ENCODE results near the gene P4HA1.
"Not testable (repeated sequence)": the region's sequence is repeated elsewhere in the genome, so short reads cannot be mapped to it uniquely, and the experiment has no call there.

P4HA1 gene

DNA sequence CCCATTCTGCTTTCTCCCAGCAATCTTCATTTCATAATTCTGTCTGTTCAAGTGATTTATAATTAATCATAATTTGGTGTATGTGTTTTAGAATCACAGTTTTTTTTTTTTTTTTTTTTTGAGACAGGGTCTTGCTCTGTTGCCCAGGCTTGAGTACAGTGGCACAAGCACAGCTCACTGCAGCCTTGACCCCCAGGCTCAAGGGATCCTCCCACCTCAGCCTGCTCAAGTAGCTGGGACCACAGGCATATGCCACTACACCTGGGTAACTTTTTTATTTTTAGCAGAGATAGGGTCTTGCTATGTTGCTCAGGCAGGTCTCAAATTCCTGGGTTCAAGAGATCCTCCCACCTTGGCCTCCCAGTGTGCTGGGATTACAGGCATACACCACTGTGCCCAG is 92.8 kb downstream of the P4HA1 start:
- no peaks in the 10 kb centered on the region for H3K4me1 ChIP-seq (ENCODE audit: control insufficient read depth in 1 of 2, insufficient read depth in 2 of 2, low read length in 2 of 2)
- no peaks in the 10 kb centered on the region for H3K27me3 ChIP-seq (ENCODE audit: low read depth, low read length)
- H3K27ac ChIP-seq (ENCODE audit: low read length), result no peak overlapping the region
- H3K9me3 ChIP-seq (ENCODE audit: control insufficient read depth in 1 of 2, low read length in 2 of 2), result no peaks in the 10 kb centered on the region
- H3K4me3 ChIP-seq (ENCODE audit: low read depth in 1 of 2, low read length in 2 of 2), result no peak overlapping the region
- H3K36me3 ChIP-seq (ENCODE audit: control insufficient read depth in 1 of 2, insufficient read depth in 2 of 2, low read length in 2 of 2), result peaks cover 0 to 33% of the 10 kb centered on the region in 2 donors

DNA sequence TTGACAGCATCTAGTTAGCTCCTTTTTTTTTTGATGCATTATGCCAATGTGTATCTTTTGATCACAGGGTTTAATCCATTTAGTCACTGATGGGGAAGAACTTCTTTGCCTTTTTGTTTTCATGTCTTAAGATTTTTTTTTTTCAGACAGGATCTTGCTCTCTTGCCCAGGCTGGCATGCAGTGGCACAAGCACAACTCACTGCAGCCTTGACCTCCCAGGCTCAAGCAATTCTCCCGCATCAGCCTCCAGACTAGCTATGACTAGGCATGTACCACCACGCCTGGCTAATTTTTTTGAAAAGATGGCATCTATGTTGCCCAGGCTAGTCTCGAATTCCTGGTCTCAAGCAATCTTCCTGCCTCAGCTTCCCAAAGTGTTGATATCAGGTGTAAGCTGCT is 95.7 kb downstream of the P4HA1 start:
- Histone ChIP-seq H3K36me3 (ENCODE audit: control insufficient read depth in 1 of 2, insufficient read depth in 2 of 2, low read length in 2 of 2) (peaks cover 0 to 16% of the 10 kb centered on the region in 2 donors), H3K9me3 (ENCODE audit: control insufficient read depth in 1 of 2, low read length in 2 of 2) (no peaks in the 10 kb centered on the region), H3K4me3 (ENCODE audit: low read depth in 1 of 2, low read length in 2 of 2) (no peak overlapping the region), H3K27ac (ENCODE audit: low read length) (no peak overlapping the region), H3K27me3 (ENCODE audit: low read depth, low read length) (no peaks in the 10 kb centered on the region), H3K4me1 (ENCODE audit: control insufficient read depth in 1 of 2, insufficient read depth in 2 of 2, low read length in 2 of 2) (no peaks in the 10 kb centered on the region)

DNA sequence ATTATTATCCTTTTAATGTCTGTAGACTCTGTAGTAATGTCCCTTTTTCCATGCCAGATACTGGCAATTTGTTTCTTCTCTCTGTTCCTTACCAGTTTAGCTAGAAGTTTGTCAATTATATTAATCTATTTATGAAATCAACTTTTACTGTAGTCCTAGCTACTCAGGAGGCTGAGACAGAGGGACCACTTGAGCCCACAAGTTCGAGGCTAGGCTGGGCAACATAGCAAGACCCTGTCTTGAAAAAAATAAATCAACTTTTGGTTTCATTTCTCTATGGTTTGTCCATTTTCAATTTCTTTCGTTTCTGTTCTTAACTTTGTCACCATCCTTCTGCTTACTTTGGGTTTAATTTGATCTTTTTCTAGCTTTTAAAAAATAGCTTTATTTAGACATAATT is 99.6 kb downstream of the P4HA1 start:
- H3K4me1 ChIP-seq (ENCODE audit: control insufficient read depth in 1 of 2, insufficient read depth in 2 of 2, low read length in 2 of 2), result no peaks in the 10 kb centered on the region
- H3K9me3 ChIP-seq (ENCODE audit: control insufficient read depth in 1 of 2, low read length in 2 of 2), result no peaks in the 10 kb centered on the region
- H3K27ac ChIP-seq (ENCODE audit: low read length), result no peak overlapping the region
- H3K4me3 ChIP-seq (ENCODE audit: low read depth in 1 of 2, low read length in 2 of 2), result no peak overlapping the region
- H3K36me3 ChIP-seq (ENCODE audit: control insufficient read depth in 1 of 2, insufficient read depth in 2 of 2, low read length in 2 of 2), result no peaks in the 10 kb centered on the region
- H3K27me3 ChIP-seq (ENCODE audit: low read depth, low read length), result no peaks in the 10 kb centered on the region

DNA sequence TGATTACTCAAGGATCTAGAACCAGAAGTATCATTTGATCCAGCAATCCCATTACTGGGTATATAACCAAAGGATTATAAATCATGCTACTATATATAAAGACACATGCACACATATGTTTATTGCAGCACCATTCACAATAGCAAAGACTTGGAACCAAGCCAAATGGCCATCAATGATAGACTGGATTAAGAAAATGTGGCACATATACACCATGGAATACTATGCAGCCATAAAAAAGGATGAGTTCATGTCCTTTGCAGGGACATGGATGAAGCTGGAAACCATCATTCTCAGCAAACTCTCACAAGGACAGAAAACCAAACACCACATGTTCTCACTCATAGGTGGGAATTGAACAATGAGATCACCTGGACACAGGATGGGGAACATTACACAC is 101.2 kb downstream of the P4HA1 start:
- H3K4me1 ChIP-seq (ENCODE audit: control insufficient read depth in 1 of 2, insufficient read depth in 2 of 2, low read length in 2 of 2); H3K27me3 ChIP-seq (ENCODE audit: low read depth, low read length); H3K36me3 ChIP-seq (ENCODE audit: control insufficient read depth in 1 of 2, insufficient read depth in 2 of 2, low read length in 2 of 2); H3K4me3 ChIP-seq (ENCODE audit: low read depth in 1 of 2, low read length in 2 of 2); H3K9me3 ChIP-seq (ENCODE audit: control insufficient read depth in 1 of 2, low read length in 2 of 2); H3K27ac ChIP-seq (ENCODE audit: low read length): not testable (repeated sequence)

DNA sequence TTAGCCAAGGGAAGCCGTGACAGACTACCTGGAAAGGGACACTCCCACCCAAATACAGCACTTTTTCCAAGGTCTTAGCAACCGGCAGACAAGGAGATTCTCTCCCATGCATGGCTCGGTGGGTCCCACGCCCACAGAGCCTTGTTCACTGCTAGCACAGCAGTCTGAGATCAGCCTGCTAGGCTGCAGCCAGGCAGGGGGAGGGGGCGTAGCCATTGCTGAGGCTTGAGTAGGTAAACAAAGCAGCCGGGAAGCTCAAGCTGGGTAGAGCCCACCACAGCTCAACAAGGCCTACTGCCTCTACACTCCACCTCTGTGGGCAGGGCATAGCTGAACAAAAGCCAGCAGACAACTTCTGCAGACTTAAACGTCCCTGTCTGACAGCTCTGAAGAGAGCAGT is 106.9 kb downstream of the P4HA1 start:
- not testable (repeated sequence) for H3K4me3 ChIP-seq (ENCODE audit: low read depth in 1 of 2, low read length in 2 of 2); H3K27ac ChIP-seq (ENCODE audit: low read length); H3K4me1 ChIP-seq (ENCODE audit: control insufficient read depth in 1 of 2, insufficient read depth in 2 of 2, low read length in 2 of 2); H3K36me3 ChIP-seq (ENCODE audit: control insufficient read depth in 1 of 2, insufficient read depth in 2 of 2, low read length in 2 of 2); H3K27me3 ChIP-seq (ENCODE audit: low read depth, low read length); H3K9me3 ChIP-seq (ENCODE audit: control insufficient read depth in 1 of 2, low read length in 2 of 2)

DNA sequence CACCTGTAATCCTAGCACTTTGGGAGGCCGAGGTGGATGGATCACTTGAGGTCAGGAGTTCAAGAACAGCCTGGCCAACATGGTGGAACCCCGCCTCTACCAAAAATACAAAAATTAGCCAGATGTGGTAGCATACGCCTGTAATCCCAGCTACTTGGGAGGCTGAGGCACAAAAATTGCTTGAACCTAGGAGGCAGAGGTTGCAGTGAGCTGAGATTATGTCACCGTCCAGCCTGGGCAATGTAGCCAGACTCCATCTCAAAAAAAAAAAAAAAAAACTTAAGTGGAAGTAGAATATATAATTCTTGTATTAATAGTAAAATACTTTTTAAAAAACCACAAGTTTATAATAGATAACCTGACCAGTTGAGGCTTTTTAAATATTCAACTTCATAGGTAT is 112.0 kb downstream of the P4HA1 start:
- H3K36me3 ChIP-seq (ENCODE audit: control insufficient read depth in 1 of 2, insufficient read depth in 2 of 2, low read length in 2 of 2); H3K27me3 ChIP-seq (ENCODE audit: low read depth, low read length); H3K4me3 ChIP-seq (ENCODE audit: low read depth in 1 of 2, low read length in 2 of 2); H3K9me3 ChIP-seq (ENCODE audit: control insufficient read depth in 1 of 2, low read length in 2 of 2); H3K27ac ChIP-seq (ENCODE audit: low read length); H3K4me1 ChIP-seq (ENCODE audit: control insufficient read depth in 1 of 2, insufficient read depth in 2 of 2, low read length in 2 of 2): not testable (repeated sequence)

DNA sequence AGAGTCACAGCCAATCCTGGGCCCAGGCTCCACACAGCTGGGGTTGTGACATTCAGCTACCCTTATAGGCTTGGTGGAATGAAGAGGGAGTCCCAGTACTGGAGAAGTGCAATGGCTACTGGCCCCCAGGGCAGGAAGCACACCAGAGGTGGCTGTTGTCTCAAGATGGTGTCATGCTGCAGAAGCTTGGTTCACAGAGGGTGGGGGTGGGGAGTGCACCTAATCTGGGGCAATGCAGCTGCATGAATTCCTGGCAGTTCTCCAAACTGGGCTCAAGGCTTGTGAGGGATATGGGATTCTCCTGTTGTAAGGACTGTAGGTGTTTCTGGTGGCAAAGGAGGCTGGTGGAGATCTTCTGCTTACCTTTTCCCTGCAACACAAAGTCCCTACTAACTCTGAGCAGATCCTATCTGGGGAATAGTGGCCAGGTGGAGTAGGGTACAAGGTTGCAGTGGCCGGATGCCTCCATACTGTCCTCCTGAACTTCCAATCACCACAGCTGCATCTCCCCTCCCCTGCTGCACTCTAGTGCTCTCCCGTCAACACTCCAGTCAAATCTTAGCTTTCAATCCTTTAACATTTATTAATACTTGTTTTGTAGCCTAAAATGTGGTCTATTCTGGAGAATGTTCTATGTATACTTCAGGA is 114.7 kb downstream of the P4HA1 start:
- H3K9me3 ChIP-seq (ENCODE audit: control insufficient read depth in 1 of 2, low read length in 2 of 2), result peaks cover 6 to 14% of the 10 kb centered on the region in 2 donors
- H3K27me3 ChIP-seq (ENCODE audit: low read depth, low read length), result no peaks in the 10 kb centered on the region
- no peaks in the 10 kb centered on the region for H3K36me3 ChIP-seq (ENCODE audit: control insufficient read depth in 1 of 2, insufficient read depth in 2 of 2, low read length in 2 of 2)
- no peak overlapping the region for H3K27ac ChIP-seq (ENCODE audit: low read length)
- no peak overlapping the region for H3K4me3 ChIP-seq (ENCODE audit: low read depth in 1 of 2, low read length in 2 of 2)
- no peaks in the 10 kb centered on the region for H3K4me1 ChIP-seq (ENCODE audit: control insufficient read depth in 1 of 2, insufficient read depth in 2 of 2, low read length in 2 of 2)

DNA sequence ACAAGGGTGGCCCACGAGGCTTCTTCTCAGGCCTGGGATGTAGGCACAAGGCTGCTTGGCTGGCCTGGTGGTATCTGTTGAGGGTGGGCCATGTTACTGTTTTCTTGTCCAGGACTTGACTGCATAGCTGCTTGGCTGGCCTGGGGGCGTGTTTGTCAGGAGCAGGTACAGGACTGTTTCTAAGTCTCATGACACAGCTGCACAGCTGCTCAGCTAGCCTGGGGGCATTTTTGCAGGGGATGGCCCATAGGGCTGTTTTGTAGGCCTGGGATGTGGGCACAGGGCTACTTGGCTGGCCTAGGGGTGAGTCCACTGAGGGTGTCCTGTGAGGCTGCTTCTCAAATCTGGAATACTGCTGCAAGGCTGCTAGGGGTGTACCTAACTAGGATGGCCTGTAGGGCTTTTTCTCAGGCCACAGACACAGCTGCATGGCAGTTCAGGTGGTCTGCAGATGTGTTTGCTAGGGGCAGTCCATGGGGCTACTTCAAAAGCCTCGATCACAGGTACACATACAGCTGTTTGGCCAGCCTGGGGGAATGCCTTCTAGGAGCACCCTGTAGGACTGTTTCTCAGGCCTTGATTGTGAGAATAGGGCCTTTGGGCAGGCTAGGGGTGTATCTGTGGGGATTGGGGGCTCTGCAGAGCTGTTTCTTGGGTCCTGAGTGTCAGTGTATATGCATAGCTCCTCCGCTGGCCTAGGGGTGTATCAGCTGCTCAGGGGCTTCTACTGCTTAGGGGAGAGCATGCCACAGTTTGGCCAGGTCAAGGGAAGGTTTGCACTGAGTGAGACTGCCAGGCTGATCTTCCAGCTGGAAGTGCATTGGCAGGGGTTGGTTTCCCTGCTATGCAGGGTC is 115.4 kb downstream of the P4HA1 start:
- Histone ChIP-seq H3K27ac (ENCODE audit: low read length) (no peak overlapping the region), H3K9me3 (ENCODE audit: control insufficient read depth in 1 of 2, low read length in 2 of 2) (peaks cover 6 to 14% of the 10 kb centered on the region in 2 donors), H3K4me3 (ENCODE audit: low read depth in 1 of 2, low read length in 2 of 2) (no peak overlapping the region), H3K36me3 (ENCODE audit: control insufficient read depth in 1 of 2, insufficient read depth in 2 of 2, low read length in 2 of 2) (no peaks in the 10 kb centered on the region), H3K4me1 (ENCODE audit: control insufficient read depth in 1 of 2, insufficient read depth in 2 of 2, low read length in 2 of 2) (no peaks in the 10 kb centered on the region), H3K27me3 (ENCODE audit: low read depth, low read length) (no peaks in the 10 kb centered on the region)

DNA sequence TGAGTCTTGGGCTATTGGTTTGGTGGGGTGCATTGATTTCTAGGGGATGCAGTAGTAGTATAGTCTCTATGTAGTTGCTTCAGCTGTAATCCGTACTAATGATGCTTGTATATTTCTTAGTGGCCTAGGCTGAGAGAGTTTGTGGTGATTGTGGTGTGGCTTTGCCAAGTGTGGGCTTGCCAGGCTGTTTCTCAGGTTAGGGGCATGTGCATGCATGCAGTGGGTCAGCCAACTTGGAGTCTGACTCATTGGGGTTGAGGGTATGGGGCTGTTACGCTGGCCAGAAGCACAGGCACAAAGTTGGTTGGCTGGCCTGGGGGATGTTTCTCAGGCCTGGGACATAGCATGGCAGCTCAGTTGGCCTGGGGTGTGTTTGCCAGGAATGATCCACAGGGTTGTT is 116.3 kb downstream of the P4HA1 start:
- Histone ChIP-seq H3K4me3 (ENCODE audit: low read depth in 1 of 2, low read length in 2 of 2) (no peak overlapping the region), H3K9me3 (ENCODE audit: control insufficient read depth in 1 of 2, low read length in 2 of 2) (peaks cover 6 to 21% of the 10 kb centered on the region in 2 donors)

DNA sequence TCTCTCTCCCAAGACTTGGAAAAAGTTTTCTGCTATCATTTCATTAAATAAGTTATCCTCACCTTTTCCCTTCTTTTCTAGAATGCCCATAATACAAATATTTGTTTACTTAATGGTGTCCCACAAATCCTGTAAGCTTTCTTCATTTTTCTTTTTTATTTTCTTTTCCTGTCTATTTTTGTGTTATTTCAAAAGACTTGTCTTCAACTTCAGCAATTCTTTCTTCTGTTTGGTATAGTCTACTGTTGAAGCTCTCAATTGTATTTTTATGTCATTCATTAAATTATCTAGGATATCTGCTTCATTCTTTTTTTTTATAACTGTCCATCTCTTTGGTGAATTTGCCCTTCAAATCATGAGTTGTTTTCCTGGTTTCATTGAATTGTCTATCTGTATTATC is 117.0 kb downstream of the P4HA1 start:
- Histone ChIP-seq H3K36me3 (ENCODE audit: control insufficient read depth in 1 of 2, insufficient read depth in 2 of 2, low read length in 2 of 2) (no peaks in the 10 kb centered on the region), H3K27me3 (ENCODE audit: low read depth, low read length) (no peaks in the 10 kb centered on the region), H3K4me1 (ENCODE audit: control insufficient read depth in 1 of 2, insufficient read depth in 2 of 2, low read length in 2 of 2) (no peaks in the 10 kb centered on the region), H3K27ac (ENCODE audit: low read length) (no peak overlapping the region), H3K9me3 (ENCODE audit: control insufficient read depth in 1 of 2, low read length in 2 of 2) (peaks cover 6 to 23% of the 10 kb centered on the region in 2 donors), H3K4me3 (ENCODE audit: low read depth in 1 of 2, low read length in 2 of 2) (no peak overlapping the region)

More for the DNA sequence above, 116.3 kb downstream of the P4HA1 start:
- Histone ChIP-seq H3K27me3 (ENCODE audit: low read depth, low read length) (no peaks in the 10 kb centered on the region), H3K27ac (ENCODE audit: low read length) (no peak overlapping the region), H3K36me3 (ENCODE audit: control insufficient read depth in 1 of 2, insufficient read depth in 2 of 2, low read length in 2 of 2) (no peaks in the 10 kb centered on the region), H3K4me1 (ENCODE audit: control insufficient read depth in 1 of 2, insufficient read depth in 2 of 2, low read length in 2 of 2) (no peaks in the 10 kb centered on the region)

DNA sequence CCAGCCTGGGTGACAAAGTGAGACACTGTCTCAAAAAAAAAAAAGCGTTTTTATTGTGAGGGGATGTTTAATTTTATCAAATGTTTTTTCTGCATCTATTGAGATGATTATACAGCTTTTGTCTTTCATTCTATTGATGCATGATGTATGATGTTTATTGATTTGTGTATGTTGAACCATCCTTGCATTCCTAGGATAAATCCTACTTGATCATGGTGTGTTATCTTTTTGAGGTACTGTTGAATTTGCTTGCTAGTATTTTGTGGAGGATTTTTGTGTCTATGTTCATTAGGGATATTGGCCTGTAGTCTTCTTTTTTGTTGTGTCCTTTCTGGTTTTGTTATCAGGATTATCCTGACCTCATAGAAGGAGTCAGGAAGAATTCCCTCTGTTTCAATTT is 119.8 kb downstream of the P4HA1 start:
- Histone ChIP-seq H3K4me3 (ENCODE audit: low read depth in 1 of 2, low read length in 2 of 2) (no peak overlapping the region), H3K4me1 (ENCODE audit: control insufficient read depth in 1 of 2, insufficient read depth in 2 of 2, low read length in 2 of 2) (no peaks in the 10 kb centered on the region), H3K27me3 (ENCODE audit: low read depth, low read length) (no peaks in the 10 kb centered on the region), H3K9me3 (ENCODE audit: control insufficient read depth in 1 of 2, low read length in 2 of 2) (peaks cover 6 to 18% of the 10 kb centered on the region in 2 donors), H3K36me3 (ENCODE audit: control insufficient read depth in 1 of 2, insufficient read depth in 2 of 2, low read length in 2 of 2) (no peaks in the 10 kb centered on the region), H3K27ac (ENCODE audit: low read length) (no peak overlapping the region)
